ENCODE data around the gene ENDOD1.

The ENDOD1 gene

DNA sequence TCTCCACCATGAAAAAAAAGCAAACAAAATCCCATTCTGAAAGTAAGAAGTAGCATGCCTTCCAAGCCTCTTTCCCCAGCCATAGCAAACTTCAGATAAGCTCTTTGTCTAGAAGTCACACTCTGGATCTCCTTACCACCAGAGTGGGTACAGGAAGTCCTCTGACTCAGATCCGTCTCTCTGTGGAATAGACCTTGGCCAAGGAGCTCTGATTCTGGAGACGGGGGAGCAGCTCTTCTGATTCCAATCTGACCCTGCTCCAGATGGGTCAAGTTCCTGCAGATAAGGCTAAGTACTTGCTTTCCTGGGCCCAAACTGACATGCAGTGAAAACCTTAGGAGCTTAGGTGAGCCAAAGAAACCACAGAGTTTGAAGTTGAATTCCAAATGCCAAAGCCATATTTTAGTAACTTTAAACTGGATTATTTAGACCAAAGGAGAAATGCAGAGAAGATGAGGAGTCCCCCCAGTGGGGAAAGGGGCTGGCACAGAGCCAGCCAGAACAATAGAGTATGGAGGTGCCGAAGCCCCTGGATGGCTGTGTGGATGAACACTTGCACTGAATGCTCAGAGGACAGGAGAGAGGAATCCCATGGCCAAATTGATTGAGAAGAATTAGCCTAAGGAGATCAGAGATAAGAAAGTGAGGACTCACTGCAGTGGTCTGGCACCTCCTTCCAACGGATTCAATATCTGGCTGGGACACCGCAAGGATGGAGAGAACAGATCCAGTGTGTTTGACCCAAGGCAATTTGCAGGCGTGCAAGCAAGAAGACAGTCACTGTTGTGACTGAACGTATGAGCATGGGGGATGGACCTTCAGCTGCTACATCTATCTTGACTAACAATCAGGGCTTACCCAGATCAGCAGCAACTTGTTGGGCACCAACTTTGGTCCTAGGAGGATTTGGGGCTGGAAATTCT lies 54.9 kb downstream of the ENDOD1 start:
- DNase-seq: no peak

DNA sequence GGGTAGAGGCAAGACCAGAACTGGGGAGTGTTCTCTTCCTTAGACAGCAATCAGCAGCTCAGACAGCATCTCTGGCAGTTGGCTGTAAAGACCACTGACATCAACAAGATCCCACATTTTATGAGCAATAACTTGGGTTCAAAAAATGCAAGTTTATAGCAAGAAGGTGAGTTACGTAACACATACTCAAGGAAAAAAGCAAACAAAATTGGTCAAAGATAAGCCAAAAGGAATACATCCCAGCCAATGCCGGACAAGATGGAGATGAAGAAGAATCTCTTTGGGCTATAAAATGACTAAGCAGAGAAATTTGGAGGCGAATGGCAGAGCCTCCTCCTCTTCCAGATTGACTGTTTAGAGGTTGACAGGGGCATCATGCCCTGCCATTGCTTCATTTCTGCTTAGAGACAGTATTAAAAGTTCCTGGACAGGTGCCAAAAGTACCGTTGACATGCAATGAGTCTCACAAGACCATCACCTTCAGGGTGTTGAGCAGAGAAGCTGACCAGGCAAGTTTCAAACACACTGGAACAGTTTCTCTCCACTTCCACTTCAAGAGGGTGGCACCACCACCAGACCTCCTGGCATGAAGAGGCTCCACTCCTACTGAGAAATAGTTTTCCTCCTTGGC lies 55.9 kb downstream of the ENDOD1 start:
- DNase-seq: no peak

DNA sequence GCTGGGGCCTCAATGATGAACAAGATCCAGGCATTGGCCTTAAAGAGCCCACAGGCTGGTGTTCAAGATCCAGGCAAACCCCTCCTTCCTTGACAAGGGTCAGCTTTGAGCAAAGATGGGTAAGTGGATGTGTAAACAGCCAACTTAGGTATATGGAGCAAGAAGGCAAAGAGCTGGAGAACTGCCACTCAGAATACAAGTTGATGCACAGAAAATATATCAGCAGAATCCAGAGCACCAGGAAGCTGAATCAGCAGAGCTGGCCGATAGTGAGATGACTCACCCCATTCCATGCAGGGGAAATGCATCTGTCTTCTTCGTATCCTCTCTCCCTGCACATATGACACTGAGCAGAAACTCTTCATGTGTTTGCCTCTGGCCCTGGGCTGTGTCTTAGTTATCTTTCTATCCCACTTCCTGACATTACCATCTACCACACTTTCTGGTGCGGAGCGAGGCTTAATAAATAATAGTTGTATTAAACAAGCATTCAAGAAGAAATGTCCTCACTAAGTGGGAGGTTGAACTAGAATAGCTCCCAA lies 57.8 kb downstream of the ENDOD1 start:
- DNase-seq: no peak

DNA sequence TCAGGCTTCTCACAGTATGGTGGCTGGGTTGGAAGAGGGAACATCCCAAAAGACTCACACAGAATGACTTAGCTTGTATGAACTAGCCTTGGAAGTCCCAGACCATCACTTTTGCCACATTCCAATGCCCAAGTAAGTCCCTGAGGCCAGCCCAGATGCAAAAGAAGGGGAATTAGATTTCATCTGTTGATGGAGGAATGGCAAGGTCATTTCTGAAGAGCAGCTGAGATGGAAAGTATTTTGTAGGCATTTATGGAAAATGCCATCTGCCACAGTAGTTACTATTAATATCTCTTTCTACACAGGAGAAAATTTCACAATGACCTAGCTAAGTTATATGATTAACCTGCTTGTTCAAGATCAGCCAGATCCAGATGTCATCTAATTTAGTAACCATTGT lies 58.8 kb downstream of the ENDOD1 start:
- DNase-seq: no peak

DNA sequence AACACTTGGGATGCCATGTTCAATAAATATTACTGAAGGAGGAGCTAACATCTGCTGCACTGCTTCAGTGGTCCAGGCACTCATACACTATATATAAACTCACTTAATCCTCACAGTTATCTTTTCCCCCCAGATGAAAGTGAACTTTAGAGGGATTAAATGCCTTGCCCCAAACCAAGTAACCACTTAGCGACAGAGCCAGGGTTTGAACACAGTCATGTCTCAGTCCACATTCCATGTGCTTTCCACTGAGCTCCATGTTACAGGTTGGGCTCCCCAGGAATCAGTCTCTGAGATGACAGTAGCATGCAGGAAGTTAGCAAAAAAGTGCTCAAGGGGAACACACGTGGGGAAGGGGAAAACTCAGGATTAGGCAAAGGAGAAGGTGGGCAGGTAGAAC lies 59.3 kb downstream of the ENDOD1 start:
- no peak for DNase-seq

DNA sequence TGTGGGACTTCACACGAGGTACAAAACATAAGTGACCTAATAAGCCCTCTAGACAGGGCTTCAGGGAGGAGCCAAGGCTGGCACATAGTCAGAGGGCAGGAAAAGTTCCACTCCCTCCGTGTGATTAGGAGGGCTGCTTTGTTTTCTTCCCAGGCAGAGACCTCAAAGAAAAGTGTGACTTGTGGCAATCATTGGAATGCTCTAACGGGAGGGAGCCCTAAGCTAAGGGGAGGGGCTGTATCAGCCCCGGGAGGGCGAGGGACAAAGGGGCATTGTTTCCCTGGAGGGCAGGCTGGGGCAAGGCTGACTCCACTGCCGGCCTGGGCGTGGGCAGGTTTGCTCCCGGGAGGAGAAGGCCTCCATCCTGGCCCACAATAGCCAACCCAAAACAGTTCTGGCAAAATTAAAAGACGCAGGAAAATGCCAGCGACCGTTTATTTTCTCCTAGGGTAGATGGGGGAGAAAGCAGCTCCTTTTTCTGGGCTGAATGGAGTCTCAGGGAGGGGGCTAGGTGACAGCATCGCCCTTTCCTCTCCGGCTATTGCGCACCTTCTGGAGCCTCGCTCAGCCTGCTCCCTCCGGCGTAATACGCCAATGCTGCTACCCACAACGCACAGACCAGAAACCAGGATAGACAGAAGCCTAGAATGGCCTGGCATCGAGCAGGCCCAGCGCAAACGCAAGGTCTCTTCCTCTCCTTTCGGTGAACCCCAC lies 60.2 kb downstream of the ENDOD1 start:
- DNase-seq: no peak

DNA sequence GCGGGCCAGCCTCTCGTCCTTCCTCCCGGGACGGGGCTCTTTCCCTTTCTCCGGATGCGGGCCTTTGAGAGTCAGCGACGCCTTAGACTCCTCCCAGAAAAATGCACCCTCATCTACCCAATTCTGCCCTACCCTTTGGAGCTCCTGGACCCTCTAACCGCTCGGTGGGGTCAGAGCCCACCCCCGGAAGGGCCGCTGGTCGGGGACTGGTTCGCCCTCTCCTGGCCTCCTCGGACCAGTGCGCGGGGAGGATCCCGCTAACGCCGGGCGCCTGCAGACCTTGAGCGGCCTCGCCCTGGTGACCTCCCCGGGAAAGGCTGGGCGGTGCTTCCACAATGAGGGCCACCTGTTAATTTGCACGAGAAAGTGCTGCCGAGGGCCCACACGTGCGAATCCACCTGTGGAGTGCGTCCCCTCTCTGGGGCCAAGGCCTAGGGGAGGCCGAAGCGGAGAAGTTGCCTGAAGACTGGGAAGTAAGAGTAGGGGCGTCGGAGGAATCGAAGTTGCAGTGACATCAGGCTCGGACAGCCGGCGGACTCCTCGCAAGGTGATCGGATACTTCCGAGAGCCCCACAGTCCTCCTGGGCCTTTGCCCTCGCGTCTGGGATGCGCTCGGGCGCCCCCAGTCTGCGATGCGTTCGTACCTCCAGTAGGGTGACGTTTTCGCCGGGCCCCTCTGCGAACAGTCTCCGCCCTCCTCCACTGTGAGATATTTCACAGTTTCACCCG lies 61.5 kb downstream of the ENDOD1 start:
- no peak for DNase-seq

DNA sequence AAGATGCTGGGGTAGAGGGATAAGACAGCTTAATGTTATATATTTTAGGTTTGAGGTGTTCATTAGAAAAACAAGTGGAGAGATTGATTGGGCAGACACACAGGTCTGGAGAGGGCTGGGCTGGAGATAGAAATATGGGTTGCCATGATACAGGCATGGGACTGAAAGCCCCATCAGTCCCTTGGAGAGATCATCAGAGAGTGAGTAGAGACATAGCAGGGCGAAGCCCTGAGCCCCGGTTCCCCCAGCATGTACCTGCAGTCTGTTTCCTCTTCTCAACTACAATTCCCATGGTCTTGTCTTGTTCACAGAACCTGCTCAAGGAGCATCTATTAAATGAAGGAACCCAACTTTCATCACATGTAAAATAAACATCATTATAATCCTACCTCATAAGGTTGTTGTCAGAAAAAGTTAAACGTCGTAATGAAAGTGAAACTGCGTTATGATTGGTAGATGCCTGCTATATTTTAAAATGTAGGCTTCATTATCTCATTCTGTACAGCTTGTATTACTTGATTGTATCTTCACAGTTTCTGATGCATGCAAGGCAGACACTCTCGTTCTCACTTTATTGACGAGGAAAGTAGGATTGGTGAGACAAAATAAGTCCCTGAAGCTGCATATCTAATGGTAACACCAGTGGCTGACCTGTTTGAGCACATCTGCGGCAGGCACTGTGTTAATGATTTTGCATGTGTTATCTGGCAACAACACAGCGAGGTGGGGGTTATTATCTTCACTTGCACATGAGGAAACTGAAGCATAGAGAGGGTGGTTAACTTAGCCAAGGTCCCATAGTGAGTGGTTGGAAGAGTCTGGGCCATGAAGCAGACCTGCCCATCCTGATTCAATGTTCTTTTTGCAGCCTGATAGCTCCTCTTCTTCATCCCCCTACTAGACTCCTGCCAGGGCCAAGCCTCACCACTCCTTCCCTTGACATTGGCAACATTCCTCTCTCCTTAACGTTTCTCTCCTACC lies 63.5 kb downstream of the ENDOD1 start:
- no peak for DNase-seq

DNA sequence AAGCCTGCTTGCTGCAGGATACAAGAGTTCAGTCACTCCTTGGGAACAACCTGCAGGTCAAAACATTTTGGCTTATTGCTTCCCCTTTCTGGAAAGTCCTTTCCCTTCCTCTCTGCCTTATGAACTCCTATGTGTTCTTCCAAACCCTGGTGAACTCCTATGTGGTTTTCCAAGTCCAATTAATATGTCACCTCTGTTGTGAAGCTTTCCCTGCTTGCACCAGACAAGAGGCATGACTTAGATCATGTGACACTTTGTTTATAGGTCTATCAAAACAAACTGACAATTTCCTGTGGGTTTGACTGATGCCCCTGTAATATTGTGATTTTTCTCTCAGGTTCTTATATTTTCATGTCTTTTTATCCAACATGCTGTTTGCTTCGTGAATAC lies 64.2 kb downstream of the ENDOD1 start:
- DNase-seq: no peak

DNA sequence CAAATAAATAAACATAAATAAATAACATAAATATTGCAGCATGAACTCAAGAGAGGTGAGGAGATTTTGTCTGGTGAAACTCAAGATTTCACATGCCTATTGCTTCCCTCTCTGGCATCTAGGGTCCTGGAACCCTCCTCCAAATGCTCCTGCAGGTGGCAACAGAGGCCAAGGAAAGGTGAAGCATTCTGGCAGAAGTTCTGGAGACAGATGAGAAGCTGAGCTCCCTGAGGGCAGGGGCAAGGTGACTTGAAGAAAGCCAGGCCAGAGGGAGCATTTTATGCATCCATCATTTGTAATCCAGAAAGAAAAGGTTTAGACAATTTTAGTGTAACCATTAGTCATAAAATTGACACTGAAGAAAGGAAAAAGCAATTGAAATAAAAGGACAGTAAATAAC lies 64.9 kb downstream of the ENDOD1 start:
- no peak for DNase-seq

DNA sequence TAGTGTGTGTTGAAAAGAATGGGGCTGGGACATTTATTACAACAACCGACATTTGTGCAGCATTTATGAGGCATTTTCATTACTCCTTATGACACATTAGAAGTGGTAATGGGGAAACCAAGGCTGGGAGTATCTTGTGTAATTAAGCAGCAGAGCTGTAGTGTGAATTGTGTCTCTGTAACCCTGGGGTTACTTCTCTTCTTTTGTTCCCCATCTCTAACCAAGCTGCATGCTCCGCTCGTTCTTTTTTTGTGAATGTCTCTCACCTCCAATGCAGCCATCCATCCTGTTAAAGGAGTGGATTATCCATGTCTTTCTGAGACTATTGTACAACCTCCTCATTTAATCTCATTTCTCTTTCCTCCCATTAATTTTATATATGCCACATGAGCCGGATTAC lies 65.7 kb downstream of the ENDOD1 start:
- no peak for DNase-seq

DNA sequence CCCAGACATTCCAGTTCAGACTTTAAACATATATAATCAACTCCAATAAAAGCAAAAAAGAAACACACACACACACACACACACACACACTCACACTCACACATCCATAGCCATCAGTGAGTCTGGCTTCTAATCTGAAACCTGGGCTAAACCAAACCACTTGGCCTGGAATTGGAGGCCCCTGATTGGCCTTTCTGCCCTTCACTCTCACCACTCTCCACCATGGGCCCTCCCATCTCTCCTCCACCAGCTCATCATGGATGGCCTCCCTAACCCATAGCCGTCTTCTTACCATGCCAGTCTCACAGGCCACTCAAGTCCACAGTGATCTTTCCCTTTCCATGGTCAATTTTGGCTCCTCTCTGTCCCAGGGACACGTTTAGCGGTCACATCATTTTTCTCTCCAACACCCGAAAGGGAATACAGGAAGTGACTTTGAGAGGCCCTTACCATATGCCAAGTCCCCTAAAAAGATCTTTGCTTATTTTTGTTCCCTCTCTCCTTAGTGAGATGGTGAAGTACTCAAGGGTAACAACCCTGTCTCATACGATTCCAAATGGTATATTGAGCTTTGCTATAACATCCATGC lies 66.6 kb downstream of the ENDOD1 start:
- no peak for DNase-seq

DNA sequence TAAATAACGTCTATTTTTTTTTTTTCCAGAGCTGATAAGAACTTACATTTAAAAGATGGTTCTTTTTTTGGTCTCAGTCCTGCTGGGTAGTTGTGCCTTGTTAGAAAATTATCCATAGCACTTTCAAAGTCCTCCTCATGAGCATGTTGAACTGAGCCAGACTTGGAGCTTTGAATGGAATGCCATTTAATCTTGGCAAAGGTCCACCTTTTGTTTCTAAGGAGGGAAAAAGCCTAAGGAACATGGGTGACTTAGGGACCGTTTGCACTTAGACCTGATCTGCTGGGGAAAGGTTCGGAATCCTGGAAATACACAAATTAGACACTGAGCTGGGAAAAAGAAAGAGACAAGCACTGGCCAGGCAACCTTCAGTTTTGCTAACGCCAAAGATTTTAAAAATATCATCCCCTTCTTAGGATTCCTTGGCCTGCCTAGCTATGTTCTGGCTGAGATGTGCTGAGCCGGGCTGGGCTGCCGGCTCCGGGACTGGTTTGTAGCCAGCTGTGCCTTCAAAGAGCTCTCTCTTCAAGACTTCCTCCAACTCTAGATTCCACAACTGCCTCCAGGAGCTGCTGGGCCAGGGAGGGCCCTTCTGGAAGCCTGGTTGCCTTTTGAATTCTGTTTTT lies 67.4 kb downstream of the ENDOD1 start:
- no peak for DNase-seq

DNA sequence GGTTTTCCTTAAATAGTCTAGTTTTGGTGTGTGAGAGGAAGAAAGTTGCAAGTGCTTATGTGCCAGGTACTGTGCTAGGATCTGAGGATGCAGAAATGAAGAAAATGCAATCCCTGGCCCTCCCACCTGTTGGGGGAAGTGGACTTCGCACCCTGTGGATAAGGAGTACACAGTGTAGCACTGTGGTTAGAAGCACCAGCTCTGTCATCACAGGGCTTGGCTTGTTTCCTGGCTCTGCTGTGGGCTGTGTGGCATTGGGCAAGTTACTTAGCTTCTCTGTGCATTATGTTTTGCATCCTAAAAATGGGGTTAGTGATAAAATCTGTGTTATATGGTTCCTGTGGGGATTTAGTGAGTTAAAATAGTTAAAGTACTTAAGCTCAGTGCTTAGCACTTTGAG lies 68.2 kb downstream of the ENDOD1 start:
- DNase-seq: no peak

DNA sequence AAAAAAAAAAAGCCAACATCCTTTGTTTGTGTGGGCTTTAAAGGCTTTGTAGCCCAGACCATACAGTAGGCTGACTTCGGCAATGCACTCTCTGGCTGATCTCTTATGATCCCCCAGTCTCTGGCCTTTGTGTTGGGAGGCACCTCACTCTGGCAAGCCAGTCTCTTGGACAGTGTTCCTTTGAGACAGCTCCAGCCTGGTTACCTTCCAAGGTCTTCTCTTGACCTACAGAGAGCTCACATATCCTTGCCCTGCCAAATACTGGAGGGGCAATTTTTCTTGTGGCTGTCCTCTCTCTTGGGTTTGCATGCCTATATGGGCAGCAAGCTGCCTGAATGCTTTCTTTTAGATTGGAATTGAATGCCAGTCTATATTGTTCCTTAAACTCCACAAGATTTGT lies 71.6 kb downstream of the ENDOD1 start:
- no peak for DNase-seq

DNA sequence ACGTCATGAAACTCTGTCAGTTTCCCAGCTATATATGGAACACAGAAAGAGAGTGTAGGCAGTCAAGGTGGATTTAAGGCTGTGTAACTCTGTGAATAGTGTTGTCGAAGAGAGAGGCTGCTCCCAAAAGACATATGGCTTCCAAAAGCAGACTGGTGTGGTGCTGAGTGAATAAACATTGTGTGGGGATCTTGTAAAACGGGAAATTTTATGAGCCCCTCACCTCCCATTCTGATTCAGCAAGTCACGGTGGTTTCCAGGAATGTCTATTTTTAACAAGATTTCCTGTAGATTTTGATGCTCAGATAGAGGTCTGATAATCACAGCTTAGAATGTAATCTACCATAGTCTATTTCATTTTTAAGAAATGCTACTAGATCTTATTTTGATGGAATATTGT lies 73.5 kb downstream of the ENDOD1 start:
- DNase-seq: no peak

DNA sequence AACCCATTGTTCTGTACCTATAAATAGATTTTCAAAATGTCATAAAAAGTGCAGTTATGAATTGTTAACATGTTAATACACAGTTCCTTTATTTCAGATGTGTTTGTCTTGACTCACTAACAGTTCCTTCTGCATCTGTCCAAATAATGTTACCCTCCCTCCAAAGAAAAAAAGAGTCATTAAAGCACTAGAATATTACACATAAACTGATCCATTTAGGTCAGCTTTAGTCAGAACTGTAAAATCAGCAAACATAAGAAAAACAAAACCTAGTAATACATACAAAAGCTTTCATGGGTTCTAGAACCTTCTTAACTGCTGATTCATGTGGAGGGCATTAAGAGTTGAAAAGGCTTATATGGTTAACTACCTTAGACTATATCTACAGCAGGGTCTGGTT lies 76.0 kb downstream of the ENDOD1 start:
- no peak for DNase-seq

DNA sequence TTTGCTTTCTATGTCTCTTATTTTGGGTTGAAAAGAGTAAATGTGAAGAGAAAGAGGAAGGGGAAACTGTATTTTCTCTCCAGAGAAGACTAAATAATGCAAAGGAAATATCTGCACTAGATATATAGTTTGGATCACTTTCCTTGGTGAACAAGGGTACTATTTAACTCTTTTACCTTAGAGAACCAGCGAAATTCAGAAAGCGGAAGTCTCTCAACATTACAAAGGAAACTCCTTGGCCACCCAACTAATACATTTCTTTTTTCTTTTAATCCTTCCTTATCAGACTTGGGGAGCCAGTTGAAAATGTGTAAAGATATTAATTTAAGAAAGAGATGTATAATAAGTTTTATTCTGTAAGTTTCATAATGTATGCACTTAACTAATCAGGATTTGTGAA lies 77.1 kb downstream of the ENDOD1 start:
- no peak for DNase-seq

DNA sequence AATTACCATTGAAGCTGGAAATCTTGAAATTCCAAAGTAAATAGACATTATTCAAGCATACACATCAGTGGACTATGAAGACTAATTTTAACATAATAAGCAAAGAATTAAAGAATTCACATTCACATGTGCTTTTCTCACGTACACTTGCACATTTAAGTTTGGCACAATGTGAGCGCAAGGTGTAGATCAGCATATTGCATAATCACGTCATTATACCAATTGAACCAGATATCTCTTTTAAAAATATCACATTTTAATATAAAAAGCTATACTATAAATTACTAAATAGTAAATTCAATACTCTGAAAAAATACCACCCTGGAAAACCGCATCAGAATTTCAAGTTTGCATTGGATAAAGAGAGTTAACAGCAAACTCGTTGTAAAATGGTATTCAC lies 80.6 kb downstream of the ENDOD1 start:
- no peak for DNase-seq

DNA sequence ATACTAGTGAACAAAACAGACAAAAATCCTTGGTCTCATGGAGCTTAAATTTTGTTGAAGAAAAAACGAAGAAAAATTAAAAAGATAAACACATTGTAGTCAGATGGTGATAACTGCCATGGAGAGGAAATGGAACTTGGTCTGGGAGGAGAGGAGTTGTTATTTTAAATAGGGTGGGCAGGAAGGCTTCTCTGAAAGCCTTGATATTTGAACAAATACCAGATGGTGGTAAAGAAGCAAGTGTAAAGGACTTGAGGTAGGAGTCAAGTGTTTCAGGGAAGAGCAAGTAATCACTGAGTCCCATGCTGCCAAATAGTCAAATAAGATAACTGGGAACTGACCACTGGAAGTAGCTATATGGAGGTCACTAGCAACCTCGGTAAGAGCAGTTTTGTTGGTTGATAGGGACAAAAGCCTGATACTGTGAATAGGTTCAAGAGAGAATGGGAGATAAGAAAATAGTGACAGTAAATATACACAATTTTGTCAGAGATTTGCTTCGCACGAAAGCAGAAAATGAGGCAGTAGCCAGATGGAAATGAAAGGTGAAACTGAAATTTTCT lies 86.3 kb downstream of the ENDOD1 start:
- no peak for DNase-seq
